Spleen (tissue), 11 donors: ENCODE data around the gene EXTL1. TPM values are rescaled to one million over a fixed set of nuclear protein-coding genes. Genes with fewer than 3 reads are reported as not detected.
A peak's percentile ranks its signal among the peaks of the same experiment; 100 is the strongest.

Experiments
- DNase-seq: peaks from one replicate; pipeline ENCODE4 v3.0.0-alpha.2; 2020
- H3K27ac ChIP-seq, 8 donors: fragments of 200-600 bp; sonication (generic) in 7 of 8; 1 replicate in 4 of 8; 2 replicates in 4 of 8; pipeline versions ENCODE4 v1.5.0 to v1.8.0; 2016 to 2021; ENCODE audit warnings: inconsistent platforms in 4 of 8, mild to moderate bottlenecking in 4 of 8, moderate library complexity in 1 of 8
- H3K27me3 ChIP-seq, 7 donors: fragments of 200-600 bp; sonication (generic) in 6 of 7; replicated peaks in 1 of 7; 1 replicate in 4 of 7; 2 replicates in 3 of 7; pipeline versions ENCODE4 v1.5.0 to v1.8.0; 2016 to 2021; ENCODE audit warnings: inconsistent platforms in 3 of 7, mild to moderate bottlenecking in 1 of 7
- H3K36me3 ChIP-seq, 6 donors: fragments of 200-600 bp; sonication (generic) in 5 of 6; 1 replicate in 4 of 6; 2 replicates in 2 of 6; pipeline versions ENCODE4 v1.5.0 to v1.8.0; 2016 to 2021; ENCODE audit warnings: inconsistent platforms in 2 of 6
- H3K4me1 ChIP-seq, 6 donors: fragments of 200-600 bp; sonication (generic) in 5 of 6; 1 replicate in 3 of 6; 2 replicates in 3 of 6; pipeline versions ENCODE4 v1.5.0 to v1.8.0; 2016 to 2021; ENCODE audit warnings: inconsistent platforms in 3 of 6
- H3K4me3 ChIP-seq, 8 donors: fragments of 200-600 bp; sonication (generic) in 7 of 8; 1 replicate in 4 of 8; 2 replicates in 4 of 8; pipeline versions ENCODE4 v1.5.0 to v1.8.0; 2016 to 2021; ENCODE audit warnings: inconsistent platforms in 4 of 8, mild to moderate bottlenecking in 4 of 8, moderate library complexity in 2 of 8
- H3K9me3 ChIP-seq, 8 donors: fragments of 200-600 bp; sonication (generic) in 7 of 8; 1 replicate in 4 of 8; 2 replicates in 4 of 8; pipeline versions ENCODE4 v1.5.0 to v1.8.0; 2016 to 2021; ENCODE audit warnings: inconsistent platforms in 4 of 8
- CTCF ChIP-seq, 11 experiments: fragments of 200-600 bp in 7 of 11; fragments of 450-650 bp in 4 of 11; sonication (generic) in 4 of 11; IDR thresholded peaks in 8 of 11; conservative IDR thresholded peaks in 3 of 11; 1 replicate in 7 of 11; 2 replicates in 4 of 11; pipeline versions ENCODE4 v1.4.0 to v1.8.0; 2016 to 2021; ENCODE audit warnings: antibody characterized with exemption in 11 of 11, inconsistent platforms in 4 of 11, mild to moderate bottlenecking in 1 of 11
- POLR2A ChIP-seq, 3 donors: fragments of 450-650 bp; IDR thresholded peaks; one replicate each; pipeline ENCODE4 v1.5.1; 2017; ENCODE audit warnings: antibody characterized with exemption in 3 of 3, mild to moderate bottlenecking in 1 of 3
- POLR2AphosphoS5 ChIP-seq, 3 donors: sonication (generic); formaldehyde crosslinking; IDR thresholded peaks; one replicate each; pipeline ENCODE4 v1.5.1; 2017; ENCODE audit warnings: antibody characterized with exemption in 3 of 3
- WGBS, 5 donors: extraction: QIAGEN DNeasy Blood & Tissue Kit in 3 of 5; methylation state at CpG; one replicate each; pipeline versions ENCODE4 v1.1.5 to v1.1.7; 2013 to 2018; 5-methylcytosine and 5-hydroxymethylcytosine counted together
- intact Hi-C: fragments of 100-400 bp; cut with DNase I; formaldehyde crosslinking; loops from one replicate; pipeline ENCODE4 v1.15.0; 2023; ENCODE audit warnings: low total_unique reads
- polyA plus RNA-seq, 3 donors: library from polyadenylated mRNA; stranded (reverse); fragments of 200-250 nt; gene quantifications; one replicate each; pipeline ENCODE4 v1.2.1, GENCODE V29; 2013
- total RNA-seq, 7 donors: library from RNA; depleted of rRNA in 3 of 7; stranded (reverse); fragments of >200 nt in 3 of 7; fragmentation: NEBNext Ultra II Directional in 4 of 7; extraction: Animal tissue kit (Norgen Biotek cat#: 25700) in 4 of 7; gene quantifications; one replicate each; pipeline versions ENCODE4 v1.1.0 to v1.2.1, GENCODE V29; 2016 to 2021
- donor health status: healthy with polysubstance abuse.
- donor health status: DM: no; HTN: no; CAD: no; lungs with moderate emphysema.
- donor health status: DM: no; HTN: no; CAD: no.
- donor health status: Bipolar disorder and iron deficiency.
- donor health status: healthy.
- donor health status: DM: no; HTN: no; CAD: no.
- donor health status: DM: yes; HTN: yes; CAD: no.

EXTL1 gene
- total and polyA plus RNA-seq, 10 donors = 0.30 to 8.6 (median 3.6) TPM

GRCh38 chr1:25999041-25999800, 22.4 kb upstream of the EXTL1 start:
- peaks cover 15 to 43% (median 31%) of the 10 kb centered on the region in 6 donors for H3K4me1 ChIP-seq
- H3K27me3 ChIP-seq = no peaks in the 10 kb centered on the region
- no peak overlapping the region for H3K4me3 ChIP-seq
- no peak for DNase-seq
- 86 to 91% (median 88%) methylated on average over 18 of the region's 18 CpGs for WGBS, 5 donors
- no peaks in the 10 kb centered on the region for H3K9me3 ChIP-seq
- intact Hi-C loops = loop anchor here (2.0 kb wide), 1 partner anchor 104 kb away; no protein-coding TSS in a partner anchor
- no peaks in the 10 kb centered on the region for H3K36me3 ChIP-seq
- TF ChIP-seq POLR2AphosphoS5 (IDR thresholded peaks at IDR 0.05) (no peak), CTCF (IDR thresholded peaks at IDR 0.05 in 8 of 11, conservative IDR thresholded peaks at IDR 0.05 in 3 of 11) (no peak), POLR2A (IDR thresholded peaks at IDR 0.05) (no peak)
- H3K27ac ChIP-seq = peak overlapping the region in 1 of 8 donors; percentile 93

- 73 to 89% (median 82%) methylated on average over 4 of the region's 4 CpGs for WGBS, 5 donors
- Histone ChIP-seq H3K27me3 (no peaks in the 10 kb centered on the region), H3K27ac (peak overlapping the region in 2 of 8 donors; percentile 5 to 45), H3K9me3 (no peaks in the 10 kb centered on the region), H3K4me3 (no peak overlapping the region), H3K36me3 (no peaks in the 10 kb centered on the region), H3K4me1 (peaks cover 4 to 23% (median 12%) of the 10 kb centered on the region in 6 donors)
- DNase-seq = no peak
- TF ChIP-seq CTCF (IDR thresholded peaks at IDR 0.05 in 8 of 11, conservative IDR thresholded peaks at IDR 0.05 in 3 of 11) (no peak), POLR2A (IDR thresholded peaks at IDR 0.05) (no peak), POLR2AphosphoS5 (IDR thresholded peaks at IDR 0.05) (no peak)
- intact Hi-C loops = no loop called here
Observed at GRCh38 chr1:26003262-26003661, 18.3 kb upstream of the EXTL1 start.

GRCh38 chr1:26003756-26004155, 17.8 kb upstream of the EXTL1 start:
- H3K4me1 ChIP-seq = peaks cover 0 to 18% (median 7%) of the 10 kb centered on the region in 6 donors
- peak overlapping the region in 2 of 8 donors; percentile 5 to 45 for H3K27ac ChIP-seq
- H3K36me3 ChIP-seq = no peaks in the 10 kb centered on the region
- no peaks in the 10 kb centered on the region for H3K27me3 ChIP-seq
- TF ChIP-seq POLR2AphosphoS5 (IDR thresholded peaks at IDR 0.05) = no peak
- TF ChIP-seq CTCF (IDR thresholded peaks at IDR 0.05 in 8 of 11, conservative IDR thresholded peaks at IDR 0.05 in 3 of 11) = no peak
- no peak for TF ChIP-seq POLR2A (IDR thresholded peaks at IDR 0.05)
- intact Hi-C loops = no loop called here
- H3K4me3 ChIP-seq = no peak overlapping the region
- 72 to 79% (median 78%) methylated on average over 2 of the region's 2 CpGs for WGBS, 5 donors
- H3K9me3 ChIP-seq = no peaks in the 10 kb centered on the region
- DNase-seq = no peak

DNA sequence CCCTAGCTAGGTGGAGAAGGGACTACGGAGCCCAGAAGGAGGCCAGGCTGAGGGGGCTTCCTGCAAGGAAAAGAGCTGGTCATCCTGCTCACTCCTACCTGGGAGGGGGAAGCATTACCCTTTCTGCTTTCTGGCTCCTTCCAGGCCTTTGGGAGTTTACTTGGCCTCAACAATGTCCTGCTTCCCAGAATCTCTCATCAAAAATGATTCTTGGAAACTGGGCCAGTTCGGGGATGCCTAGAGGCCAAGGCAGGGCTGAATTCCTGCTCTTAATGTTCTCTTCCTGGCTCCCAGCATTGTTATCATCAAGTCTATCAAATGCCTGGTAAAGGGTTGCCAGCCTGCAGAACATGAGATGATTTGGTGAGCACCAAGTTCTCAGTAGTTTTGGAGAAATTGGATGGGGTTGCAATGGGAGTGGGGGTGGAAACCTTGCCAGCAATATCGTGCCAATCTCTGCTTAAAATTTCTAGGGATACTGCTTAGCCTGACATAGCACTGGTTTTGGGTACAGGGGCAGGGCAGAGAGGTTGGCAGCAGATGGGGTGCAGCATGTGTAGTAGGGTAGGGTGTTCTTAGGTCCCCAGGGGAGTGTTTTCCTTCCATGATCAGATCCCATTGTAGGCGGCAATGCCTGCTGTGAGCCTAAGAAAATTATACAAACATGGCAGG, 16.0 kb upstream of the EXTL1 start:
- TF ChIP-seq CTCF (IDR thresholded peaks at IDR 0.05 in 8 of 11, conservative IDR thresholded peaks at IDR 0.05 in 3 of 11) (no peak), POLR2A (IDR thresholded peaks at IDR 0.05) (no peak), POLR2AphosphoS5 (IDR thresholded peaks at IDR 0.05) (no peak)
- DNase-seq = no peak
- Histone ChIP-seq H3K4me1 (peaks cover 0 to 22% (median 4%) of the 10 kb centered on the region in 6 donors), H3K36me3 (no peaks in the 10 kb centered on the region), H3K4me3 (no peak overlapping the region), H3K9me3 (no peaks in the 10 kb centered on the region), H3K27ac (peak overlapping the region in 4 of 8 donors; percentile 22 to 54 (median 34)), H3K27me3 (no peaks in the 10 kb centered on the region)
- intact Hi-C loops = no loop called here
- WGBS, 5 donors = 66 to 82% (median 79%) methylated on average over 4 of the region's 4 CpGs
